Measurements from ENCODE around the gene GPR146. TPM values are rescaled to one million over a fixed set of nuclear protein-coding genes. Genes with fewer than 3 reads are reported as not detected.

Gene GPR146
- total and polyA plus RNA-seq, 11 donors = 11.1 to 56.8 (median 25.2) TPM

- intact Hi-C loops (cut with DNase I) = loop anchor here in 2 of 10 donors (2.0 kb wide), 2 partner anchors 39 to 43 kb away; no protein-coding TSS in a partner anchor
These were observed 22.4 kb upstream of the GPR146 start for GRCh38 chr7:1021931-1022330.

DNA sequence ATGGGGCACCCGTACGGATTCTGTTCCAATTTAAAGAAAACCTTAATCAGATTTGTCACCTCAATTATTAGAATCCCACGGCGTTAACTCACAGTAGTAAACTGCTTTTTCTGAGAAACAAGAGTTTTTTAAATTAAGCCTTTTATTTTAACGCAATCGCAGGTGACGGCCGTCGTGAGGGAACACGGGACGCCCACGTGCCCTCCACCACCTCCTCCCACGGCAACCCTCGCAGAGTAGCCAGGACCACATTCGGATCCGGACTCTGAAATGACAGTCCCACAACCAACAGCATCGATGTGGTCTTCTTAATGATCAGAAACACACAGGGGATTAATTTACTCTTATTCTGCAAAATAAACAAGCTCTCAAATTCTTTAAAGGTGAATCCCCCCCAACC lies 22.0 kb upstream of the GPR146 start:
- H3K4me1 ChIP-seq = peaks cover 0 to 20% (median 5%) of the 10 kb centered on the region in 12 donors
- 95 to 97% (median 97%) methylated on average over 17 of the region's 17 CpGs for WGBS, 4 donors
- intact Hi-C loops (cut with DNase I) = no loop called here
- H3K27ac ChIP-seq = no peak overlapping the region
- H3K4me3 ChIP-seq = no peak overlapping the region
- DNase-seq (no peak), ATAC-seq (no peak)
- TF ChIP-seq, protein P1, sequence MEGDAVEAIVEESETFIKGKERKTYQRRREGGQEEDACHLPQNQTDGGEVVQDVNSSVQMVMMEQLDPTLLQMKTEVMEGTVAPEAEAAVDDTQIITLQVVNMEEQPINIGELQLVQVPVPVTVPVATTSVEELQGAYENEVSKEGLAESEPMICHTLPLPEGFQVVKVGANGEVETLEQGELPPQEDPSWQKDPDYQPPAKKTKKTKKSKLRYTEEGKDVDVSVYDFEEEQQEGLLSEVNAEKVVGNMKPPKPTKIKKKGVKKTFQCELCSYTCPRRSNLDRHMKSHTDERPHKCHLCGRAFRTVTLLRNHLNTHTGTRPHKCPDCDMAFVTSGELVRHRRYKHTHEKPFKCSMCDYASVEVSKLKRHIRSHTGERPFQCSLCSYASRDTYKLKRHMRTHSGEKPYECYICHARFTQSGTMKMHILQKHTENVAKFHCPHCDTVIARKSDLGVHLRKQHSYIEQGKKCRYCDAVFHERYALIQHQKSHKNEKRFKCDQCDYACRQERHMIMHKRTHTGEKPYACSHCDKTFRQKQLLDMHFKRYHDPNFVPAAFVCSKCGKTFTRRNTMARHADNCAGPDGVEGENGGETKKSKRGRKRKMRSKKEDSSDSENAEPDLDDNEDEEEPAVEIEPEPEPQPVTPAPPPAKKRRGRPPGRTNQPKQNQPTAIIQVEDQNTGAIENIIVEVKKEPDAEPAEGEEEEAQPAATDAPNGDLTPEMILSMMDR (IDR thresholded peaks at IDR 0.05) = no peak
- no peak for TF ChIP-seq POLR2A (IDR thresholded peaks at IDR 0.05)
- peaks cover 0 to 35% (median 20%) of the 10 kb centered on the region in 9 donors for H3K36me3 ChIP-seq
- peaks cover 0 to 6% (median 0%) of the 10 kb centered on the region in 12 donors for H3K9me3 ChIP-seq
- H3K27me3 ChIP-seq = no peaks in the 10 kb centered on the region

More at GRCh38 chr7:1021931-1022330, 22.4 kb upstream of the GPR146 start:
- TF ChIP-seq, protein P1 (IDR thresholded peaks at IDR 0.05) = no peak
- TF ChIP-seq POLR2A (IDR thresholded peaks at IDR 0.05) = no peak
- ATAC-seq (no peak), DNase-seq (no peak)
- 94 to 98% (median 95%) methylated on average over 11 to 25 of the region's 25 CpGs for WGBS, 4 donors
- H3K27ac ChIP-seq = no peak overlapping the region
- peaks cover 0 to 35% (median 20%) of the 10 kb centered on the region in 9 donors for H3K36me3 ChIP-seq
- no peaks in the 10 kb centered on the region for H3K27me3 ChIP-seq
- peaks cover 0 to 16% (median 1%) of the 10 kb centered on the region in 12 donors for H3K4me1 ChIP-seq
- H3K4me3 ChIP-seq = no peak overlapping the region
- H3K9me3 ChIP-seq = peaks cover 0 to 6% (median 0%) of the 10 kb centered on the region in 12 donors

GRCh38 chr7:1022801-1023465 lies 21.4 kb upstream of the GPR146 start:
- WGBS, 4 donors = 93 to 95% (median 94%) methylated on average over 35 to 45 of the region's 45 CpGs
- TF ChIP-seq POLR2A (IDR thresholded peaks at IDR 0.05) = no peak
- TF ChIP-seq, protein P1 (IDR thresholded peaks at IDR 0.05) = no peak
- Histone ChIP-seq H3K36me3 (peaks cover 0 to 35% (median 19%) of the 10 kb centered on the region in 9 donors), H3K4me3 (no peak overlapping the region), H3K9me3 (peaks cover 0 to 6% (median 0%) of the 10 kb centered on the region in 12 donors), H3K4me1 (peaks cover 0 to 24% (median 7%) of the 10 kb centered on the region in 12 donors), H3K27me3 (no peaks in the 10 kb centered on the region), H3K27ac (no peak overlapping the region)
- intact Hi-C loops (cut with DNase I) = no loop called here
- DNase-seq (no peak), ATAC-seq (no peak)

DNA sequence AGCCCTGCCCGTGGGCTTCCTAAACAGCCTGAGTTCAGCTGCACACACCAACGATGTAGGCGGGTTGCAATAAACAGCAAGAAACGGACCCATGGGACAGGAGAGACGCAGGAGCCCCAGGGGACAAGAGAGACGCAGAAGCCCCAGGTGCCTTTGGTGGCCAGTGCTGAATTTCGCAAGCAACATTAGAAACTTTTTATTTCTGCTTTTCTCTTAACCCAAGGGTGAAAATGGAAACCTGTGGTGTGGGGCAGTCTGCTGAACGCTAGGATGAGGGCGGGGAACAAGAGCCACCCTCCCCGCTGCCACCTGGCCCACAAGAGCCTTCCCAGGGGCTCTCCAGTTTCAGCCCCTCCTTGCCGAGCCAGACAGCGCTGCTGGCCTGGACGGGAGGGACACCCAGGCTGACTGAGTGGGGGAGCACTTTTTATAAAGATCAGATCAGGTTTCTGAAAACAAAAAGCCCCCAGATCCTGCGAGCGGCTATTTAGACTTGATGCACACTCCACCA lies 20.0 kb upstream of the GPR146 start:
- Histone ChIP-seq H3K27me3 (no peaks in the 10 kb centered on the region), H3K27ac (no peak overlapping the region), H3K4me1 (peaks cover 4 to 31% (median 12%) of the 10 kb centered on the region in 12 donors), H3K4me3 (no peak overlapping the region), H3K36me3 (peaks cover 0 to 35% (median 13%) of the 10 kb centered on the region in 9 donors), H3K9me3 (peaks cover 0 to 6% (median 0%) of the 10 kb centered on the region in 12 donors)
- 78 to 92% (median 84%) methylated on average over 15 of the region's 15 CpGs for WGBS, 4 donors
- no peak for ATAC-seq
- TF ChIP-seq POLR2A (IDR thresholded peaks at IDR 0.05) = no peak
- TF ChIP-seq, protein P1 (IDR thresholded peaks at IDR 0.05) = no peak
- no peak for DNase-seq
- intact Hi-C loops (cut with DNase I) = no loop called here
